GM18867 (cell line): ENCODE data around the gene CLNK.

Experiments
- ATAC-seq: cut with Tn5 transposase; IDR thresholded peaks from one replicate; pipeline ENCODE4 v1.9.1; 2021; ENCODE audit warnings: mild to moderate bottlenecking, moderate library complexity; ENCODE audit not compliant: unreplicated experiment

The CLNK gene

DNA sequence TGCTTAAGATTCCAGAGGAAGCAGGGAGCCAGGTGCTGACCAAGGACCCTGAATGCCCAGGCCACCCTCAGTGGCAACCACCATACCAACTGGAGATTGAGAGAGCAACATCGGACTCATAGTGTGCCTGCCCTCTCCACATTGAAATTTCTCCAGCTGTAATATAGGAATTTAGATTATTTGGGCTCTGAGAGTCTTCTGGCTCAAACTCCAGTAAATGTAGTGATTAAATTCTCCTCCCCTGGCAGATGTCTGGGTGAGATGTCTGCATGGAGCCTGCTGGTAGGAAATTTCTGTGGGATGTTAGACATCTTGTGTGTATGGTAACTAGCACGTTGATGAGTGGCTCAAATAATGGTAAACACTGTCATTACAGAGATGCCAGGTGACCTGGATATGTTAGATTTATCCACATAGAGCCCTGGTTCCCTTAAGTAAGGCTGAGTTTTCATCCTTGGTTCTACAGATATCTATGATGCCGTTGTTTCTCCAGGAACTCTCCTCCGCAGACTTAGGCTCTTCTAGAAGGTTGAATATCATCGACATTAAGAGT lies 70.6 kb downstream of the CLNK start:
- ATAC-seq, result no peak

GRCh38 chr4:10612476-10612875 lies 72.1 kb downstream of the CLNK start:
- ATAC-seq, result no peak

DNA sequence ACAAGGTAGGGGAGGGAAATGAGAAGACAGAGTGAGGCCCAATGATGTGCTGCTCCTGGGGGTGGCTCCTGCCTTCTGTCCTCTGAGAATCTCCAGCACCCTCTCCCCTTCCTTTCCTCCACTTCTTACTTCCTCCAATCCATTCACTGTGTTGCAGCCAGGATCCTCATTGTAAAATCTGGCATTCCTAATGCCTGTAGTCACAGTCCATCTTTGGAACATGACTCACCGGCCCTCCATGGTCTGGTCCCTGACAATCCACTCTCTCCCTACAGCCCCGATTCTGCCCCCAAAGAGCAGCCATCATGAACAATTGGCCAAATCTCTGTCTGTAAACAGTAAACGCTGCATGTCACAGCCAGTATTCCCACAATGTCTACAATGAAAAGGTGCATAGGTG lies 72.9 kb downstream of the CLNK start:
- ATAC-seq, result no peak

DNA sequence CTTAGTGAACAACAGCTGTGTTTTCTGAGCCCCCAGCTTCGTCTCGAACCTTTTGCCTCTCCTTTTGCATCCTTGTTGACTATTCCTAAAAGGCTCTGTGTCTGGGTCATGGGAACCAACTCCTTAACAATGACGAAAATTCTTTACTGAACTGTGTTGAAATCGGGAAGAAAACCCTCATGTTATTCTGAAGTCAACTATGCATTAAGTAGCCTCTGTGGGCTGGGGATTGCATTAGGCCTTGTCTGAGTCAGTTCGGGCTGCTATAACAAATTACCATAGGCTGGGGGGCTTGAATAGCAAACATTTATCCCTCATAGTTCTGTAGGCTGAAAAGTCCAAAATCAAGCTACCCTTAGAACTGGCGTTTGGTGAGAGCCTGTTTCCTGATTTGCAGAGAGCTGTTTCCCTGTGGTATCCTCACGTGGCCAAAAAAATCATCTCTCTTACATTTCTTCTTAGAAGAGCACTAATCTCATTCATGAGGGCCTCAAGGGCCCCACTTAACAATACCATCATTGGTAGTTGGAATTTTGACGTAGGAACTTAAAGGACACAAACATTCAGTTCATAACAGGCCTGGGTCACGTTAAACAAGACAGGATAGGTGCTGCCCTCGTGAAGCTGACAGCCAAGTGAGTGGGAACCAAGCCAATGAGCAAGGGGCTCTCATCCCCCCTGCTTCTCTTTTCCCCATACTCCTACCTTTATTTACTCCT lies 75.9 kb downstream of the CLNK start:
- no peak for ATAC-seq

DNA sequence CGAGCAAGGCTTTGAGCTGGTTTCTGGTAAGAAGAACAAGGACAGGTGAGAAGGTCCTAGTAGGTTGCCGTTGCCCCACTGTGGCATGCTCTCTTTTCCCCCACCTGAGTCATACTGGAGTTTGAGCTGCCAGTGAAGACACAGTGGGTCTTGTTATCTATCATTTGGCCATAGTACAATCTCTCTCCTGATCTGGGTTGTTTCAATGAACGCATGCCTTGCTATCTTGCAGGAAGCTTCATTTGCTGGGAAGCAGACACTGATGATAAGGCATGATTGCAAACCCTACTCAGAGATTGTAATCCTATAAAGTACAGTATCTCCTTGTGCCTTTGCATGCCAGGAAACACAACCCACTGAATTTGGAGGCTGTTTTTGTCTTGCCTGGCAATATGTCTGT lies 77.4 kb downstream of the CLNK start:
- no peak for ATAC-seq

GRCh38 chr4:10606483-10607155 lies 77.9 kb downstream of the CLNK start:
- ATAC-seq, result no peak

GRCh38 chr4:10605746-10606482 lies 78.7 kb downstream of the CLNK start:
- no peak for ATAC-seq

- ATAC-seq, result no peak
Measured at GRCh38 chr4:10605031-10605430, 79.5 kb downstream of the CLNK start.

DNA sequence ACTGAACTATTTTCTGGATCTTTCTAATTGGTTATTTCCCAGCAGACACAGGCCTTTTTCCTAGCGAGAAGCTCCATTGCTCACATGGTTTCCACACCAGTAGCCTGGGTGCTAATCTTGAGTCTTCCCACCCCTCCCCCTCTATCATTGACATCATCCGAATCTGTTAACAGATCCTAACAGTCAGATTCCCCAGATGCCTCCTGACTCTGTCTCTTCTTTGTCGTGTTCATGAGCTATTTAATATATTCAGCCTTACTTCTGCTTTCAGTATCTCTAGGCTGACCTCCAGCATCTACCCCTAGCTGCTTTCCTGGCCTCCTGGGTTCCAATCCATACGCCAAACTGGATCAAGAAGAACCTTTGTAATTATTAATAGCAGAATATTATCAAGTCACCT lies 85.0 kb downstream of the CLNK start:
- ATAC-seq, result peak; percentile 62

DNA sequence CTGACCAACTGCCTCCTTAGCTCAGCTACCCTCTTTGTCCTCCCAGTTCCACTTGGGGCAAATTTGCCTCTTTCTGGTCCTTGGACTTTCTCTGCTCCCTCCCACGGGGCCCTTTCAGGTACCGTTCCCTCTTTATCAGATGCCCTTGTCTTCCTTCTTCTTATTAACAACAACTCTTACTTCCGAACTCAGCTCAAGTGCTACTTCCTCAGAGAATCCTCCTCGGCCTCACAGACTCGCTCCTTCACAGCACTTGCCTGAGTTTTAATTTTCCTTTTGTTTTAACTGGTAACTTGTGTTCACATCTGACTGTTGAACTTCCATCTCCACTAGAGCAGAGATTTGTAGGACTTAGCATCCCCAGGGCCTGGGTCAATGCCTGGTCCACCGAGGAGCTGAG lies 85.7 kb downstream of the CLNK start:
- ATAC-seq, result peak; percentile 56

- ATAC-seq, result no peak
Measured at GRCh38 chr4:10596586-10597290, 87.8 kb downstream of the CLNK start.

- no peak for ATAC-seq
Measured at GRCh38 chr4:10593130-10593529, 91.4 kb downstream of the CLNK start.

DNA sequence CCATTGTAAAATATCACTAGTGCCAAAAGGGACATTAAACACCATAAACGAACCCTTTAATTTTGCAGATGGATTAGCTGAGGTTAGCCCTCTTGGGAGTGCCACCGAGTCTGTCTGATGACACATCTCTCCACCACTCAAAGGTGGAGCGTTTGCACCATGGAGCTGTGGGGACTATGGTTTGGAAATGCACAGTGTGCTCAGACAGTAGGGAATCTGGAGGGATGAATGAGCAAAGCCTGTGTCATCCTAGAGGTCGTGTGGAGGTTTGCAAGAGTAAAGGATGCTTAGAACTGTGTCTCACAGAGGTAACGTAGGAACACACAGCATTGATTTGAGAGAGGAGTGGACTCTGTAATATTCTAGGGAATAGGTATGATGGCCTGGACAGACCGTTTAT lies 93.7 kb downstream of the CLNK start:
- no peak for ATAC-seq

DNA sequence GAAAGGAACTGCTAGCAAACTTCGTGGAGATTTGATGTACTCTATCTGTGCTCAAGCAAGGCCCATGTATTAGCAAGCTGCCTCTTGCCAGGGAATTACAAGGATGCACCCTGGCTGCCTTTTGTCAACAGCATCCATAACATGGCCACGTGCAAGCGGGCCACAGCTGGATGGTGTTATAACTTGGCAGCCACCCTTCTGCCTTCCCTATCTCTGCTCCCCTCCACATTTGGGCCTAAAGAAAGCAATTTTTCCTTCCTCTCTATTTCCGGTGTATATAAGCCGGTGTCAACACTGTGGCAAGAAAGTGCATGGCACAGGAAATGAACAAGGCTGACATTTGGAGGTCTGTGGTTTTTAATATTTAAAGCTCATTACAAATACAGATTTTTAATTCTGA lies 94.8 kb downstream of the CLNK start:
- ATAC-seq, result no peak

GRCh38 chr4:10589321-10589720 lies 95.2 kb downstream of the CLNK start:
- ATAC-seq, result no peak

GRCh38 chr4:10587697-10588096 lies 96.9 kb downstream of the CLNK start:
- ATAC-seq, result no peak

DNA sequence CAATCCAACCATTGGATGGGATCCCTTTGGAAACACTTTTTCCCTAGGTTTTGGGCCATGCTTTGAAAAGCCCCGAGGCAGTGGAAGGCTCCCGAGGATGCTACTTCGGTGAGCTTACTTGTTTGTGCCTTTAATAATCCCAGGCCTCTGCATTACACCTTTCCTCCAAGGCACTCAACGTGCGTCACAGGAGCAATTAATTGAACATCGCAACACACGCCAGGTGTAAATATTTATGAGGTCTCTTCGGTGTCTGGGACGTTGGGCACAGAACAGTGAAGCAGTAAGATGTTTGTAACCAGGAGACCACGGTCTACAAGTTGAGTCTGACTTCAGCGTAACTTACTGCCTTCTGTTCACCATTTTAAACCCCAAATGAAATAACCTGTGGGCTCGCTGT lies 97.3 kb downstream of the CLNK start:
- no peak for ATAC-seq

DNA sequence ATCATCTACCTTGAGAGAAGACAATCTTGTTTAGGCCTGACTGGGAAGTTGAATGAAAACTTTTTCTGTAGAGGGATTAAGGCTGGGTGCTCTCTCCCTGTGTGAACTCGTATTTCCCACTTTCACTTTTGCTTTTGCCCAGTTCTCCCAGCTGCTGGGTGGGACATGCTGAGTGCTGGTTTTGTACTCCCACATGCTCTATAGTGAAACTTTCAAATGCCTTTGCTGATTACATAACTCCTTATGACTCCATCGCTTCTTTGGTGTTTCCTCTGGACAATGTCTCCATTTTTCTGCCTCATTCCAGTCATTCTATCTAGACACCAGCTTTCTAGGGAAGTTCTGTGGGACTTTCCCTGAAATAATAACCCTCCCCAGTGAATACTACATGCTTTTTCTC lies 100.5 kb downstream of the CLNK start:
- no peak for ATAC-seq

DNA sequence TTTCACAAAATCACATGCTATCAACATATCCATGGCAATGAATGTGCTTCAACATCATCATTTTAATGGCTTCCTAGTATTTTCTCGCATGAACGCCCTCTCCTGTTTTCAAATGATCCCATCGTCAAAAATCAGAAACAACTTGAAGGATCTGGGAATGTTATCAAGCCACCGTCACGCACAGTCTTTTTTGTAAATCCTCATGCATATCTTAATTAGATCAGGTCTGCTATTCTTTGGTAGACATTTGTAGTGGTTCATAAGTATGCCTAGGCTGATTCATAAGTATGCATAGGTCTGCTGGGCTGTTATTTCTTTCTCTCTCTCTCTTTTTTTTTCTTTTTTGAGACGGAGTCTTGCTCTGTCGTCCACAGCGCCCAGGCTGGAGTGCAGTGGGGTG lies 101.6 kb downstream of the CLNK start:
- ATAC-seq, result no peak

DNA sequence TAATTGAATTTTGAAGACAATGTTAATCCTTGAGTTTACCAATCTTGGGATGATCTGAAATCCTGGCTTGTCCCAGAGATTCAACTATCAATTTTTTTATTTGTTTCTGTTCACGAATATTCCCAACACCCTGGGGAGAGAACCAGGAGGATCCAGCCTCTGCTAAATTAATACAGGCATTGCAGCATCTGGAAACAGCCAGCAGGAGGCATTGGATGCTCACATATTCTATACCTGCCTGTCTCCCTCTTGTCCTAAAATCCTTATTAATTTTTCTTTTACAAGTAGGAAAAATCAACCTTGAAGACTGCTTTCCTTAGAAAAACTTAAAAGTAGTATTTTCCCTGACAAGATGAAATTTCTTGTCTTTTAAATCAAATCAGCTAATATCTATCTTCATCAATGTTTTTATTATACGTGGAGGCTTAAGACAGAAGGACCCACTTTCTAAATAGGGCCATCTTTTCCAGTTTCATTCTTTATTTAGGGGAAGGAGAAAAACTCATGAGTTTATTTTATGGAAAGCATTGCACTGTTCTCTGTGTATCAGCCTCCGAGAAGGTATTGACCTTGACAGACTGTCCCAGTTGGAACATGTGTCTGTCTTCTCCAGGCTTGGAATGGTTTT lies 102.4 kb downstream of the CLNK start:
- ATAC-seq, result peak; percentile 33

DNA sequence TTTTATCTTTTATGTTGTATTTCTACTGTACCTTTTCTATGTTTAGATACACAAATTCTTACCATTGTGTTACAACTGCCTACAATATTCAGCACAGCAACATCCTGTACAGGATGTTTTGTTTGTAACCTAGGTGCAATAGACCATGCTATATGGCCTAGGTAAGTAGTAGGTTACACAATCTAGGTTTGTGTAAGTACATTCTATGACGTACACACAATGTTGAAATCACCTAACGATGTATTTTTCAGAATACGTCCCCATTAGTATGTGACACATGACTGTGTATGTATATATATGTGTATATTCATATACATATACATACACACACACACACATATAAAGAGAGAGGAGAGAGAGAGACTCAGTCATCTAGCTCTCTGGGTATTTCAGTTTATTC lies 103.5 kb downstream of the CLNK start:
- no peak for ATAC-seq
